Progenitor cell of endocrine pancreas (in vitro differentiated cells): ENCODE results near the gene ARHGEF26. TPM values are rescaled to one million over a fixed set of nuclear protein-coding genes. Genes with fewer than 3 reads are reported as not detected.

Experiments used
- DNase-seq: peaks from one replicate; pipeline ENCODE4 v3.0.0; 2021; ENCODE audit warnings: low spot score; ENCODE audit not compliant: unreplicated experiment
- H3K27ac Mint-ChIP-seq: 2 replicates; pipeline ENCODE4 v1.8.0; 2021; ENCODE audit warnings: mild to moderate bottlenecking, moderate library complexity, mixed read lengths
- H3K27me3 Mint-ChIP-seq: 2 replicates; pipeline ENCODE4 v1.8.0; 2021; ENCODE audit warnings: mixed read lengths
- H3K36me3 Mint-ChIP-seq: 2 replicates; pipeline ENCODE4 v1.8.0; 2022; ENCODE audit warnings: mixed read lengths; ENCODE audit not compliant: insufficient read depth
- H3K4me1 Mint-ChIP-seq: 2 replicates; pipeline ENCODE4 v1.8.0; 2021; ENCODE audit warnings: low read depth, mixed read lengths
- H3K4me3 Mint-ChIP-seq: 2 replicates; pipeline ENCODE4 v1.8.0; 2021; ENCODE audit warnings: low read depth, mild to moderate bottlenecking, moderate library complexity, mixed read lengths
- H3K9me3 Mint-ChIP-seq: 2 replicates; pipeline ENCODE4 v1.8.0; 2021; ENCODE audit warnings: low read depth, mixed read lengths
- CTCF ChIP-seq: fragments of 200-600 bp; sonication (generic); IDR thresholded peaks from one replicate; pipeline ENCODE4 v1.5.0; 2021; ENCODE audit warnings: antibody characterized with exemption, mild to moderate bottlenecking; ENCODE audit not compliant: unreplicated experiment
- total RNA-seq: library from RNA; stranded (reverse); gene quantifications from 2 replicates; pipeline ENCODE4 v1.2.1, GENCODE V29; 2021

Gene ARHGEF26
- total RNA-seq, 1 donor from 2014 or later: 10.0 TPM

- Mint-ChIP-seq H3K9me3 (no peaks in the 10 kb centered on the region), H3K4me1 (no peaks in the 10 kb centered on the region), H3K36me3 (peaks cover 33% of the 10 kb centered on the region), H3K27ac (no peak overlapping the region), H3K4me3 (no peak overlapping the region), H3K27me3 (no peaks in the 10 kb centered on the region)
- DNase-seq: no peak
- no peak for TF ChIP-seq CTCF
Observed at GRCh38 chr3:154274348-154274747, 153.2 kb downstream of the ARHGEF26 start.

GRCh38 chr3:154275292-154275691 lies 154.1 kb downstream of the ARHGEF26 start:
- peaks cover 3% of the 10 kb centered on the region for H3K4me1 Mint-ChIP-seq
- peaks cover 34% of the 10 kb centered on the region for H3K36me3 Mint-ChIP-seq
- no peak overlapping the region for H3K4me3 Mint-ChIP-seq
- no peak for DNase-seq
- no peaks in the 10 kb centered on the region for H3K9me3 Mint-ChIP-seq
- TF ChIP-seq CTCF: no peak
- no peaks in the 10 kb centered on the region for H3K27me3 Mint-ChIP-seq
- peak overlapping the region; percentile 11 for H3K27ac Mint-ChIP-seq

GRCh38 chr3:154275965-154276364 lies 154.8 kb downstream of the ARHGEF26 start:
- H3K27ac Mint-ChIP-seq: no peak overlapping the region
- H3K36me3 Mint-ChIP-seq: peaks cover 34% of the 10 kb centered on the region
- H3K4me1 Mint-ChIP-seq: peaks cover 9% of the 10 kb centered on the region
- no peak overlapping the region for H3K4me3 Mint-ChIP-seq
- TF ChIP-seq CTCF: no peak
- DNase-seq: no peak
- H3K27me3 Mint-ChIP-seq: no peaks in the 10 kb centered on the region
- H3K9me3 Mint-ChIP-seq: no peaks in the 10 kb centered on the region

- peak overlapping the region; percentile 3 for H3K27ac Mint-ChIP-seq
- peaks cover 9% of the 10 kb centered on the region for H3K4me1 Mint-ChIP-seq
- no peak overlapping the region for H3K4me3 Mint-ChIP-seq
- H3K9me3 Mint-ChIP-seq: no peaks in the 10 kb centered on the region
- TF ChIP-seq CTCF: no peak
- peaks cover 28% of the 10 kb centered on the region for H3K36me3 Mint-ChIP-seq
- no peak for DNase-seq
- no peaks in the 10 kb centered on the region for H3K27me3 Mint-ChIP-seq
Observed at GRCh38 chr3:154280161-154280560, 159.0 kb downstream of the ARHGEF26 start.

- DNase-seq: no peak
- no peak for TF ChIP-seq CTCF
- Mint-ChIP-seq H3K9me3 (no peaks in the 10 kb centered on the region), H3K36me3 (peaks cover 25% of the 10 kb centered on the region), H3K27me3 (no peaks in the 10 kb centered on the region), H3K27ac (no peak overlapping the region), H3K4me3 (no peak overlapping the region), H3K4me1 (peaks cover 7% of the 10 kb centered on the region)
Observed at GRCh38 chr3:154285221-154285620, 164.0 kb downstream of the ARHGEF26 start.
